GM19372 (cell line): ENCODE measurements around the gene PRR12.
"Not testable (repeated sequence)": the region's sequence is repeated elsewhere in the genome, so short reads cannot be mapped to it uniquely, and the experiment has no call there.

Source experiments
- ATAC-seq: cut with Tn5 transposase; IDR thresholded peaks from one replicate; pipeline ENCODE4 v1.9.1; 2021; ENCODE audit warnings: mild to moderate bottlenecking, low read depth, moderate library complexity; ENCODE audit not compliant: unreplicated experiment

The PRR12 gene

GRCh38 chr19:49615861-49616260 lies 24.9 kb downstream of the PRR12 start:
- ATAC-seq: no peak

GRCh38 chr19:49616532-49616931 lies 25.6 kb downstream of the PRR12 start:
- ATAC-seq: no peak

- ATAC-seq: no peak
Observed at GRCh38 chr19:49616945-49617344, 26.0 kb downstream of the PRR12 start.

GRCh38 chr19:49617860-49618259 lies 26.9 kb downstream of the PRR12 start:
- not testable (repeated sequence) for ATAC-seq

- ATAC-seq: no peak
Observed at GRCh38 chr19:49624967-49625910, 34.3 kb downstream of the PRR12 start.

- no peak for ATAC-seq
Observed at GRCh38 chr19:49626226-49626625, 35.2 kb downstream of the PRR12 start.

GRCh38 chr19:49629659-49630058 lies 38.7 kb downstream of the PRR12 start:
- no peak for ATAC-seq

- no peak for ATAC-seq
Observed at GRCh38 chr19:49631014-49631588, 40.1 kb downstream of the PRR12 start.

- no peak for ATAC-seq
Observed at GRCh38 chr19:49631610-49632192, 40.7 kb downstream of the PRR12 start.

GRCh38 chr19:49632576-49632975 lies 41.6 kb downstream of the PRR12 start:
- no peak for ATAC-seq

GRCh38 chr19:49633273-49633672 lies 42.3 kb downstream of the PRR12 start:
- not testable (repeated sequence) for ATAC-seq

GRCh38 chr19:49635530-49636232 lies 44.7 kb downstream of the PRR12 start:
- no peak for ATAC-seq

- ATAC-seq: no peak
Observed at GRCh38 chr19:49636233-49636932, 45.4 kb downstream of the PRR12 start.

- no peak for ATAC-seq
Observed at GRCh38 chr19:49637821-49638738, 47.1 kb downstream of the PRR12 start.

- ATAC-seq: no peak
Observed at GRCh38 chr19:49639401-49640112, 48.6 kb downstream of the PRR12 start.

- ATAC-seq: peak; percentile 54
Observed at GRCh38 chr19:49640113-49640898, 49.3 kb downstream of the PRR12 start, which contains the start of gene RRAS. Gene RRAS (minus strand): TSS chr19:49640143. CDS start chr19:49640098, 45 bp downstream.

- ATAC-seq: peak; percentile 59
Observed at GRCh38 chr19:49641688-49642491, 50.9 kb downstream of the PRR12 start, which contains the start of gene SCAF1. Gene SCAF1 (plus strand): TSS chr19:49642209. CDS start chr19:49645027, 2,818 bp downstream.
